Calu3 (cell line): Measurements from ENCODE around the gene LMBRD2. TPM values are rescaled to one million over a fixed set of nuclear protein-coding genes. Genes with fewer than 3 reads are reported as not detected.
"Not testable (repeated sequence)": the region's sequence is repeated elsewhere in the genome, so short reads cannot be mapped to it uniquely, and the experiment has no call there.

Source experiments
- Bru-seq: library from RNA; stranded (reverse); fragments of 400-500 nt; gene quantifications from one replicate; lab custom pipeline; 2021; lab: Mats Ljungman, UMichigan
- BruChase-seq, 2 experiments: library from RNA; stranded (reverse); fragments of 400-500 nt; gene quantifications; one replicate each; lab custom pipeline; 2021; lab: Mats Ljungman, UMichigan
- BruUV-seq: library from RNA; stranded (reverse); fragments of 400-500 nt; replicated peaks from 2 replicates; lab custom pipeline; 2021; lab: Mats Ljungman, UMichigan
- CTCF ChIA-PET: fragments of 300-600 bp; sonication (Branson Sonifier 250); formaldehyde crosslinking; loops from one replicate; lab custom pipeline; 2022; ENCODE audit warnings: antibody characterized with exemption; lab: Charles Lee
- DNase-seq: peaks from one replicate; pipeline ENCODE4 v3.0.0; 2022
- H3K27ac Mint-ChIP-seq: one replicate; pipeline ENCODE4 v1.8.0; 2022; ENCODE audit warnings: mixed read lengths; ENCODE audit not compliant: unreplicated experiment
- H3K27me3 Mint-ChIP-seq: one replicate; pipeline ENCODE4 v1.8.0; 2022; ENCODE audit warnings: mixed read lengths; ENCODE audit not compliant: unreplicated experiment
- H3K36me3 Mint-ChIP-seq: one replicate; pipeline ENCODE4 v1.8.0; 2022; ENCODE audit warnings: mild to moderate bottlenecking, moderate library complexity, mixed read lengths; ENCODE audit not compliant: insufficient read depth, unreplicated experiment
- H3K4me1 Mint-ChIP-seq: one replicate; pipeline ENCODE4 v1.8.0; 2022; ENCODE audit warnings: mild to moderate bottlenecking, low read depth, mixed read lengths; ENCODE audit not compliant: unreplicated experiment
- H3K4me3 Mint-ChIP-seq: one replicate; pipeline ENCODE4 v1.8.0; 2022; ENCODE audit warnings: mild to moderate bottlenecking, low read depth, moderate library complexity, mixed read lengths; ENCODE audit not compliant: unreplicated experiment
- H3K9me3 Mint-ChIP-seq: one replicate; pipeline ENCODE4 v1.8.0; 2022; ENCODE audit warnings: low read depth, mixed read lengths; ENCODE audit not compliant: unreplicated experiment
- CTCF ChIP-seq: fragments of 200-600 bp; IDR thresholded peaks from one replicate; pipeline ENCODE4 v1.8.0; 2022; ENCODE audit warnings: antibody characterized with exemption; ENCODE audit not compliant: unreplicated experiment
- intact Hi-C: fragments of 100-400 bp; cut with micrococcal nuclease; formaldehyde crosslinking; loops from one replicate; pipeline ENCODE4 v1.10.0; 2022; ENCODE audit not compliant: unreplicated experiment
- long read RNA-seq: library from polyadenylated mRNA; stranded (forward); transcript quantifications from one replicate; pipeline ENCODE4 v2.0.0, GENCODE V29; 2022
- total RNA-seq: library from RNA; stranded (reverse); gene quantifications from 2 replicates; pipeline ENCODE4 v1.2.3, GENCODE V29; 2022

Gene LMBRD2
- 12.1 and 13.8 TPM in 2 replicates for total RNA-seq
- percentile 61 among the genes with signal in this experiment for Bru-seq, nascent RNA
- percentile 76 among the genes with signal in this experiment for BruChase-seq, experiment 1, labeled RNA remaining after a 6-hour chase
- percentile 61 among the genes with signal in this experiment for BruChase-seq, experiment 2, labeled RNA remaining after a 2-hour chase
- long read RNA-seq, full-length matches to known transcripts: 13 of 24 reads
- long read RNA-seq, partial matches to known transcripts: 3 of 24 reads
- long read RNA-seq, other reads (novel, unspliced or antisense): 8 of 24 reads

- Mint-ChIP-seq H3K27ac (peak within 1 kb of the TSS; percentile 73), H3K4me3 (peak within 1 kb of the TSS; percentile 98), H3K27me3 (no peaks in the 10 kb centered on the region), H3K4me1 (peaks cover 24% of the 10 kb centered on the region), H3K9me3 (no peaks in the 10 kb centered on the region), H3K36me3 (peaks cover 27% of the 10 kb centered on the region)
- intact Hi-C loops: loop anchor here (5.0 kb wide), 1 partner anchor 74 kb away; no protein-coding TSS in a partner anchor
- TF ChIP-seq CTCF: no peak
- peak; percentile 97 for DNase-seq
- CTCF ChIA-PET: interaction anchor here (0.6 to 1.8 kb wide), 4 partner anchors 26 to 511 kb away, joined by 3 to 8 read pairs (median 4); no protein-coding TSS in a partner anchor
- BruUV-seq: TSS peak; percentile 40
These were observed at the start of gene LMBRD2, which contains the start of gene SKP2 for GRCh38 chr5:36151434-36152323. TSS of gene LMBRD2 (minus strand) at chr5:36151887. CDS start at chr5:36143349, 8,538 bp downstream. TSS of gene SKP2 (plus strand) at chr5:36152111. CDS start at chr5:36152263, 152 bp downstream.

DNA sequence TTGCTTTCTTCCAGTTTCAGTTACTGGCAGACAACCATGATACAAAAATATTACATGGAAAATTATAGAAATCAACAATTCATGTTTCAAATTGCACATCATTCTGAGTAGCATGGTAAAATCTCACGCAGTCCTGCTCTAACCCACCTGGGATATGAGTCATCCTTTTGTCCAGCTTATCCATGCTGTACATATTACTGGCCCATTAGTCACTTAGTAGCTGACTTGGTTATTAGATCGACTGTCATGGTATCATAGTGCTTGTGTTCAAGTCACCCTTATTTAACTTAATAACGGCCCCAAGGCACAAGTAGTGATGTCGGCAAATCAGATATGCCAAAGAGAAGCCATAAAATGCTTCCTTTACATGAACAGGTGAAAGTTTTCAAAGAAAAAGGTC, 48.8 kb upstream of the LMBRD2 start:
- intact Hi-C loops: no loop called here
- Mint-ChIP-seq H3K9me3 (no peaks in the 10 kb centered on the region), H3K36me3 (peaks cover 5% of the 10 kb centered on the region), H3K4me3 (no peak overlapping the region), H3K27me3 (no peaks in the 10 kb centered on the region), H3K27ac (no peak overlapping the region), H3K4me1 (no peaks in the 10 kb centered on the region)
- CTCF ChIA-PET: no interaction called here
- no peak for DNase-seq
- BruUV-seq: no TSS peak
- TF ChIP-seq CTCF: no peak

DNA sequence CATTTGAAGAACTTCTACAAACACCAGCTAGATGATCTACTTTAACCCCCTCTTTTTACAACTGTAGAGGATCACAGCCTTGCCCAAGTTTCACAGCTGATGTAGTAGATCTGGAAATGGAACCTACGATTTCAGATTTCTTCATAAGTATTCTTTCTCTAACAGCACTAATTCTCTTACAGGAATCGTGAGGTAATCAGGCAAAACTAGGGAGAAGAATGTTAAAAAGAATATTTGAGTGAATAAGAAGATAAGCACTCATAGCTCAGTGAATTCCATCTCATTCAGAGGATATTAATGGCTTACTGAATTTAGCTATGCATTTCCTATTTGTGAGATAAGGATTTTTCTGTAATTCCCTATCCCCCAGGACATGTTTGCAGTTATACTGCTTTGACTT, 47.9 kb upstream of the LMBRD2 start:
- intact Hi-C loops: no loop called here
- Mint-ChIP-seq H3K27ac (no peak overlapping the region), H3K4me3 (no peak overlapping the region), H3K4me1 (no peaks in the 10 kb centered on the region), H3K9me3 (no peaks in the 10 kb centered on the region), H3K27me3 (no peaks in the 10 kb centered on the region), H3K36me3 (peaks cover 6% of the 10 kb centered on the region)
- TF ChIP-seq CTCF: no peak
- no peak for DNase-seq
- CTCF ChIA-PET: no interaction called here
- BruUV-seq: no TSS peak

DNA sequence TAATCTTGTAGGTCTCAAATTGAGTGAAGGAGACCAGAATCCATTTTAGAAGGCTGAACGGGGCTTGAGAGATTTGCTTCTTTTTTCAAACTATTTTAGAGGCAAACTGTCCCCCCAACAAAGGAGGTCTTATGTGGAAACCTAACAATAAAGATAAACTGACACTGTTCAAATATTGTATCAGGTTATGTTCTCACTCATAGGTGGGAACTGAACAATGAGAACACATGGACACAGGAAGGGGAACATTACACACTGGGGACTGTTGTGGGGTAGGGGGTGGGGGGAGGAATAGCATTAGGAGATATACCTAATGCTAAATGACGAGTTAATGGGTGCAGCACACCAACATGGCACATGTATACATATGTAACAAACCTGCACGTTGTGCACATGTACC, 47.1 kb upstream of the LMBRD2 start:
- BruUV-seq, H3K27me3 Mint-ChIP-seq, H3K27ac Mint-ChIP-seq, H3K9me3 Mint-ChIP-seq, H3K4me3 Mint-ChIP-seq, CTCF ChIA-PET, DNase-seq, H3K36me3 Mint-ChIP-seq, H3K4me1 Mint-ChIP-seq, intact Hi-C loops: not testable (repeated sequence)
